Heart left ventricle (tissue), 13 donors: Measurements from ENCODE around the gene SEMA3E.
"Not testable (repeated sequence)": the region's sequence is repeated elsewhere in the genome, so short reads cannot be mapped to it uniquely, and the experiment has no call there.

Source experiments
- CTCF ChIP-seq, 12 donors: fragments of 200-600 bp; sonication (generic) in 4 of 12; IDR thresholded peaks; one replicate each; pipeline versions ENCODE4 v1.5.0 to v1.8.0; 2018 to 2022; ENCODE audit warnings: antibody characterized with exemption in 12 of 12, mild to moderate bottlenecking in 5 of 12
- POLR2A ChIP-seq, 2 donors: fragments of 450-650 bp; IDR thresholded peaks; one replicate each; pipeline ENCODE4 v1.6.1; 2017; ENCODE audit warnings: antibody characterized with exemption in 2 of 2, mild to moderate bottlenecking in 2 of 2, moderate library complexity in 2 of 2
- donor health status: ischemic (EF 13 %, LVEDD 7.1; RV severe dilation, severe dysfunction).
- donor health status: DM: no; HTN: yes; CAD: no.
- donor health status: DM: no; HTN: no; CAD: no.
- donor health status: ischemic (EF 25% LVEDD 6.9; RV normal size, moderate dysfunction).
- donor health status: ischemic (EF 25% LVEDD 5.7; RV mildly dilated, moderate dysfunction).
- donor health status: ischemic (EF 35%, LVEDD 5.7; RV mildly dilated, moderate dysfunction).
- donor health status: nonischemic (EF 11% LVEDD 7.7; RV severe dilation, severe dysfunction).
- donor health status: DM: yes; HTN: yes; CAD: no.
- donor health status: PGD.
- donor health status: ischemic (EF 29% LVEDD 5.4; RV normal size, mild dysfunction).
- donor health status: nonischemic (EF 23%, LVEDD 6.1; RV moderate dilation, normal function).

GRCh38 chr7:83459930-83460653 lies 188.8 kb downstream of the SEMA3E start:
- TF ChIP-seq POLR2A, CTCF (IDR thresholded peaks at IDR 0.05): not testable (repeated sequence)
